PC-3 (cell line): ENCODE results near the gene STRN4. TPM values are rescaled to one million over a fixed set of nuclear protein-coding genes. Genes with fewer than 3 reads are reported as not detected.

Experiments
- ATAC-seq: fragments of 200-7000 bp; cut with Tn5 transposase; 2 replicates; pipeline ENCODE4 v1.9.1; 2020; ENCODE audit warnings: mild to moderate bottlenecking, moderate library complexity
- BruUV-seq: library from RNA; stranded (reverse); fragments of 400-500 nt; replicated peaks from 2 replicates; lab custom pipeline; 2021; lab: Mats Ljungman, UMichigan
- CTCF ChIA-PET: fragments of 300-600 bp; sonication (Branson Sonifier 250); formaldehyde crosslinking; loops from one replicate; lab custom pipeline; 2022; ENCODE audit warnings: antibody characterized with exemption; lab: Charles Lee
- POLR2A ChIA-PET: fragments of 300-600 bp; sonication (Branson Sonifier 250); formaldehyde crosslinking; loops from one replicate; lab custom pipeline; 2022; ENCODE audit warnings: antibody characterized with exemption; ENCODE audit not compliant: unreplicated experiment; lab: Charles Lee
- DNase-seq: peaks from one replicate; pipeline ENCODE4 v3.0.0-alpha.2; 2015
- H2AFZ ChIP-seq: fragments of 300-600 bp; sonication (generic); 2 replicates; pipeline ENCODE4 v1.6.0; 2016; ENCODE audit warnings: antibody characterized with exemption, low read length
- H3F3A ChIP-seq: fragments of 300-600 bp; sonication (generic); one replicate; pipeline ENCODE4 v1.6.0; 2017; ENCODE audit warnings: antibody characterized with exemption, low read length, control low read depth, mild to moderate bottlenecking; ENCODE audit not compliant: unreplicated experiment
- H3K27ac ChIP-seq: fragments of 300-600 bp; sonication (generic); 2 replicates; pipeline ENCODE4 v1.5.1; 2016; ENCODE audit warnings: mild to moderate bottlenecking, low read length
- H3K27me3 ChIP-seq: fragments of 300-600 bp; sonication (generic); 2 replicates; pipeline ENCODE4 v1.6.1; 2016; ENCODE audit warnings: low read length, mixed read lengths
- H3K36me3 ChIP-seq: fragments of 300-600 bp; sonication (generic); 2 replicates; pipeline ENCODE4 v1.6.1; 2016; ENCODE audit warnings: low read depth, mixed run types, low read length, mixed read lengths
- H3K4me1 ChIP-seq: fragments of 300-600 bp; sonication (generic); 2 replicates; pipeline ENCODE4 v1.5.1; 2016; ENCODE audit warnings: low read length; ENCODE audit not compliant: insufficient read depth
- H3K4me2 ChIP-seq: fragments of 300-600 bp; sonication (generic); 2 replicates; pipeline ENCODE4 v1.6.0; 2016; ENCODE audit warnings: low read length
- H3K4me3 ChIP-seq: fragments of 300-600 bp; sonication (generic); 2 replicates; pipeline ENCODE4 v1.5.1; 2016; ENCODE audit warnings: mild to moderate bottlenecking, low read length, mixed read lengths
- H3K79me2 ChIP-seq: fragments of 300-600 bp; sonication (generic); 2 replicates; pipeline ENCODE4 v1.6.1; 2017; ENCODE audit warnings: low read length, mixed read lengths
- H3K9ac ChIP-seq: fragments of 300-600 bp; sonication (generic); 2 replicates; pipeline ENCODE4 v1.6.0; 2016; ENCODE audit warnings: mild to moderate bottlenecking, low read length
- H3K9me2 ChIP-seq: fragments of 300-600 bp; sonication (generic); replicated peaks from 2 replicates; pipeline ENCODE4 v1.6.1; 2016; ENCODE audit warnings: mixed run types, low read length, mixed read lengths
- H3K9me3 ChIP-seq: fragments of 300-600 bp; sonication (generic); 2 replicates; pipeline ENCODE4 v1.6.1; 2016; ENCODE audit warnings: low read length, mixed read lengths
- H4K20me1 ChIP-seq: fragments of 300-600 bp; sonication (generic); 2 replicates; pipeline ENCODE4 v1.6.1; 2016; ENCODE audit warnings: low read length, mixed read lengths
- CTCF ChIP-seq: fragments of 300-600 bp; sonication (generic); conservative IDR thresholded peaks from 2 replicates; pipeline ENCODE4 v1.5.1; 2017; ENCODE audit warnings: antibody characterized with exemption, low read depth, mild to moderate bottlenecking, low read length
- EZH2 ChIP-seq: fragments of 300-600 bp; sonication (generic); IDR thresholded peaks from one replicate; pipeline ENCODE4 v1.6.1; 2017; ENCODE audit warnings: antibody characterized with exemption, mild to moderate bottlenecking, low read length; ENCODE audit not compliant: unreplicated experiment
- EZH2phosphoT487 ChIP-seq: fragments of 300-600 bp; sonication (generic); IDR thresholded peaks from 2 replicates; pipeline ENCODE4 v1.6.1; 2018; ENCODE audit warnings: mild to moderate bottlenecking, antibody characterized with exemption, low read length, borderline replicate concordance
- intact Hi-C: fragments of 100-400 bp; cut with micrococcal nuclease; formaldehyde crosslinking; loops from 2 replicates; pipeline ENCODE4 v1.9.0; 2023
- total RNA-seq: library from RNA; depleted of rRNA; stranded (reverse); fragments of >200 nt; gene quantifications from 2 replicates; pipeline ENCODE4 v1.2.3, GENCODE V29; 2014

The STRN4 gene
- total RNA-seq, 1 experiment from 2014 or later = 62.7 TPM

GRCh38 chr19:46727757-46728156, 18.5 kb downstream of the STRN4 start:
- TF ChIP-seq CTCF = no peak
- TF ChIP-seq EZH2phosphoT487 = no peak
- no peak for TF ChIP-seq EZH2
- Histone ChIP-seq H4K20me1 (no peaks in the 10 kb centered on the region), H3F3A (no peaks in the 10 kb centered on the region), H3K9ac (no peak overlapping the region), H3K4me2 (no peak overlapping the region), H2AFZ (no peak overlapping the region), H3K9me3 (no peaks in the 10 kb centered on the region), H3K79me2 (peaks cover 37% of the 10 kb centered on the region), H3K27ac (no peak overlapping the region), H3K36me3 (peaks cover 34% of the 10 kb centered on the region), H3K4me1 (peaks cover 24% of the 10 kb centered on the region), H3K4me3 (no peak overlapping the region), H3K9me2 (no peaks in the 10 kb centered on the region), H3K27me3 (no peaks in the 10 kb centered on the region)
- DNase-seq = no peak
- BruUV-seq = no TSS peak
- ChIA-PET POLR2A (no interaction called here), CTCF (no interaction called here)
- intact Hi-C loops = no loop called here
- no peak for ATAC-seq

- Histone ChIP-seq H3K79me2 (peaks cover 31% of the 10 kb centered on the region), H3K4me2 (no peak overlapping the region), H3K27ac (no peak overlapping the region), H4K20me1 (no peaks in the 10 kb centered on the region), H3K4me3 (no peak overlapping the region), H3F3A (no peaks in the 10 kb centered on the region), H3K9me2 (no peaks in the 10 kb centered on the region), H3K9me3 (no peaks in the 10 kb centered on the region), H3K36me3 (peaks cover 38% of the 10 kb centered on the region), H2AFZ (no peak overlapping the region), H3K27me3 (no peaks in the 10 kb centered on the region), H3K4me1 (peaks cover 19% of the 10 kb centered on the region), H3K9ac (no peak overlapping the region)
- CTCF ChIA-PET = no interaction called here
- TF ChIP-seq CTCF (no peak), EZH2 (no peak), EZH2phosphoT487 (no peak)
- intact Hi-C loops = no loop called here
- ATAC-seq (no peak), DNase-seq (no peak)
- POLR2A ChIA-PET = no interaction called here
- no TSS peak for BruUV-seq
Measured at GRCh38 chr19:46726971-46727501, 19.2 kb downstream of the STRN4 start.

- no TSS peak for BruUV-seq
- no peaks in the 10 kb centered on the region for H3K27me3 ChIP-seq
- CTCF ChIA-PET = no interaction called here
Measured at GRCh38 chr19:46726551-46726950, 19.7 kb downstream of the STRN4 start.

More at GRCh38 chr19:46726551-46726950, 19.7 kb downstream of the STRN4 start:
- DNase-seq (no peak), ATAC-seq (no peak)
- Histone ChIP-seq H3K4me2 (no peak overlapping the region), H3K4me3 (no peak overlapping the region), H3K36me3 (peaks cover 41% of the 10 kb centered on the region), H3K4me1 (peaks cover 14% of the 10 kb centered on the region), H3K9me2 (no peaks in the 10 kb centered on the region), H3K27ac (no peak overlapping the region), H3K79me2 (peaks cover 27% of the 10 kb centered on the region), H3K9me3 (no peaks in the 10 kb centered on the region), H3F3A (no peaks in the 10 kb centered on the region), H3K9ac (no peak overlapping the region), H2AFZ (no peak overlapping the region), H4K20me1 (no peaks in the 10 kb centered on the region)
- intact Hi-C loops = no loop called here
- POLR2A ChIA-PET = no interaction called here
- TF ChIP-seq EZH2 = no peak
- TF ChIP-seq CTCF = no peak
- no peak for TF ChIP-seq EZH2phosphoT487
